H9 (cell line): Measurements from ENCODE around the gene CDK5RAP1. TPM values are rescaled to one million over a fixed set of nuclear protein-coding genes. Genes with fewer than 3 reads are reported as not detected.

ENCODE experiments used
- DNase-seq: peaks from one replicate; pipeline ENCODE4 v3.0.0-alpha.2; 2017
- H2AFZ ChIP-seq: one replicate; pipeline ENCODE4 v1.6.1; 2013; ENCODE audit warnings: mild to moderate bottlenecking, low read length, control low read depth, moderate library complexity
- H2AK5ac ChIP-seq: 2 replicates; pipeline ENCODE4 v1.6.1; 2013; ENCODE audit warnings: low read length, control low read depth, mixed read lengths; ENCODE audit not compliant: insufficient read length
- H2BK120ac ChIP-seq: one replicate; pipeline ENCODE4 v1.6.1; 2013; ENCODE audit warnings: low read depth, mild to moderate bottlenecking, low read length, control low read depth, inconsistent platforms; ENCODE audit not compliant: poor library complexity, severe bottlenecking
- H2BK12ac ChIP-seq: 2 replicates; pipeline ENCODE4 v1.6.1; 2013; ENCODE audit warnings: low read length, control low read depth, mixed read lengths, low read depth; ENCODE audit not compliant: insufficient read length
- H2BK15ac ChIP-seq: 2 replicates; pipeline ENCODE4 v1.6.1; 2013; ENCODE audit warnings: low read depth, low read length, control low read depth
- H2BK20ac ChIP-seq: one replicate; pipeline ENCODE4 v1.6.1; 2013; ENCODE audit warnings: low read depth, mild to moderate bottlenecking, low read length, control low read depth, inconsistent platforms; ENCODE audit not compliant: poor library complexity, severe bottlenecking
- H2BK5ac ChIP-seq: 2 replicates; pipeline ENCODE4 v1.6.1; 2013; ENCODE audit warnings: low read length, control low read depth, mixed read lengths; ENCODE audit not compliant: insufficient read length
- H3K14ac ChIP-seq: 2 replicates; pipeline ENCODE4 v1.6.1; 2013; ENCODE audit warnings: low read length, control low read depth; ENCODE audit not compliant: insufficient read depth
- H3K18ac ChIP-seq: 2 replicates; pipeline ENCODE4 v1.6.1; 2013; ENCODE audit warnings: low read depth, mild to moderate bottlenecking, mixed read lengths, low read length, control low read depth; ENCODE audit not compliant: insufficient read length
- H3K23ac ChIP-seq: 2 replicates; pipeline ENCODE4 v1.6.1; 2013; ENCODE audit warnings: low read length, control low read depth, mixed read lengths, low read depth; ENCODE audit not compliant: insufficient read length
- H3K23me2 ChIP-seq: 2 replicates; pipeline ENCODE4 v1.6.1; 2013; ENCODE audit warnings: low read depth, mild to moderate bottlenecking, mixed read lengths, low read length, control low read depth; ENCODE audit not compliant: insufficient read length, poor library complexity, severe bottlenecking
- H3K27ac ChIP-seq: 2 replicates; pipeline ENCODE4 v1.5.1; 2013; ENCODE audit warnings: low read length, control low read depth, mixed read lengths, low read depth; ENCODE audit not compliant: insufficient read length
- H3K27me3 ChIP-seq: 2 replicates; pipeline ENCODE4 v1.6.1; 2013; ENCODE audit warnings: low read length, control low read depth, inconsistent platforms; ENCODE audit not compliant: insufficient read depth
- H3K4ac ChIP-seq: 2 replicates; pipeline ENCODE4 v1.6.1; 2013; ENCODE audit warnings: low read depth, mild to moderate bottlenecking, control low read depth, inconsistent platforms, low read length, moderate library complexity
- H3K4me1 ChIP-seq: 2 replicates; pipeline ENCODE4 v1.6.1; 2013; ENCODE audit warnings: low read length, control low read depth, inconsistent platforms; ENCODE audit not compliant: insufficient read depth
- H3K4me2 ChIP-seq: 2 replicates; pipeline ENCODE4 v1.6.1; 2013; ENCODE audit warnings: low read length, control low read depth, mixed read lengths; ENCODE audit not compliant: insufficient read length, insufficient read depth
- H3K56ac ChIP-seq: 2 replicates; pipeline ENCODE4 v1.6.1; 2013; ENCODE audit warnings: low read depth, mild to moderate bottlenecking, mixed read lengths, low read length, control low read depth; ENCODE audit not compliant: insufficient read length
- H3K79me1 ChIP-seq: 2 replicates; pipeline ENCODE4 v1.6.1; 2013; ENCODE audit warnings: low read depth, mild to moderate bottlenecking, moderate library complexity, low read length, control low read depth, inconsistent platforms; ENCODE audit not compliant: insufficient read depth, poor library complexity, severe bottlenecking
- H3K79me2 ChIP-seq: 2 replicates; pipeline ENCODE4 v1.6.1; 2013; ENCODE audit warnings: low read length, control low read depth, inconsistent platforms; ENCODE audit not compliant: insufficient read depth
- H3K9ac ChIP-seq: 2 replicates; pipeline ENCODE4 v1.6.1; 2013; ENCODE audit warnings: low read length, control low read depth, mixed read lengths; ENCODE audit not compliant: insufficient read length; ENCODE audit errors: extremely low read depth
- H3K9me3 ChIP-seq: one replicate; pipeline ENCODE4 v1.6.1; 2013; ENCODE audit warnings: low read depth, low read length, inconsistent platforms; ENCODE audit not compliant: control insufficient read depth
- H3T11ph ChIP-seq: one replicate; pipeline ENCODE4 v1.6.1; 2013; ENCODE audit warnings: mild to moderate bottlenecking, low read length, control low read depth, inconsistent platforms
- H4K20me1 ChIP-seq: one replicate; pipeline ENCODE4 v1.6.1; 2013; ENCODE audit not compliant: control insufficient read depth, insufficient read length, insufficient read depth
- H4K5ac ChIP-seq: 2 replicates; pipeline ENCODE4 v1.6.1; 2013; ENCODE audit warnings: low read depth, mild to moderate bottlenecking, mixed read lengths, low read length, control low read depth; ENCODE audit not compliant: insufficient read length
- H4K8ac ChIP-seq: replicated peaks from 2 replicates; pipeline ENCODE4 v1.6.1; 2013; ENCODE audit warnings: low read length, control low read depth, mixed read lengths, low read depth; ENCODE audit not compliant: insufficient read length
- H4K91ac ChIP-seq: 2 replicates; pipeline ENCODE4 v1.6.1; 2013; ENCODE audit warnings: low read depth, mild to moderate bottlenecking, moderate library complexity, mixed read lengths, low read length, control low read depth; ENCODE audit not compliant: insufficient read length
- H3K27ac Mint-ChIP-seq, 3 experiments: 2 replicates in 2 of 3; 3 replicates in 1 of 3; pipeline ENCODE4 v1.8.0; 2020 to 2021; ENCODE audit warnings: mixed read lengths in 3 of 3, mild to moderate bottlenecking in 1 of 3, moderate library complexity in 1 of 3
- H3K27me3 Mint-ChIP-seq: 2 replicates; pipeline ENCODE4 v1.8.0; 2021; ENCODE audit warnings: low read depth, mild to moderate bottlenecking, moderate library complexity, mixed read lengths
- H3K36me3 Mint-ChIP-seq, 3 experiments: 2 replicates in 2 of 3; 3 replicates in 1 of 3; pipeline ENCODE4 v1.8.0; 2020 to 2021; ENCODE audit warnings: low read depth in 3 of 3, mixed read lengths in 3 of 3; ENCODE audit not compliant: insufficient read depth in 1 of 3
- H3K4me1 Mint-ChIP-seq, 2 experiments: 2 replicates each; pipeline ENCODE4 v1.8.0; 2020; ENCODE audit warnings: mixed read lengths in 2 of 2
- H3K4me3 Mint-ChIP-seq, 2 experiments: 2 replicates in 1 of 2; 3 replicates in 1 of 2; pipeline ENCODE4 v1.8.0; 2020 to 2021; ENCODE audit warnings: mild to moderate bottlenecking in 2 of 2, mixed read lengths in 2 of 2, moderate library complexity in 1 of 2
- H3K9me3 Mint-ChIP-seq, 2 experiments: 2 replicates in 1 of 2; 3 replicates in 1 of 2; pipeline ENCODE4 v1.8.0; 2020; ENCODE audit warnings: mild to moderate bottlenecking in 2 of 2, mixed read lengths in 2 of 2, moderate library complexity in 1 of 2
- WGBS: extraction: QIAGEN DNeasy Blood & Tissue Kit; methylation state at CpG from one replicate; pipeline ENCODE4 v1.1.7; 2013; ENCODE audit warnings: missing lambda C conversion rate, low lambda C conversion rate, mixed read lengths; ENCODE audit not compliant: insufficient read length; ENCODE audit errors: extremely low coverage; 5-methylcytosine and 5-hydroxymethylcytosine counted together
- total RNA-seq: library from RNA; stranded (reverse); gene quantifications from 2 replicates; pipeline ENCODE4 v1.2.1, GENCODE V29; 2021
- TF ChIP-seq, protein P1 (sequence below): fragments of 200-600 bp; sonication (generic); conservative IDR thresholded peaks from 3 replicates; pipeline ENCODE4 v1.8.0; 2021; ENCODE audit warnings: antibody characterized with exemption, mild to moderate bottlenecking

CDK5RAP1 gene
- total RNA-seq, 1 experiment from 2014 or later, result 66.4 TPM

DNA sequence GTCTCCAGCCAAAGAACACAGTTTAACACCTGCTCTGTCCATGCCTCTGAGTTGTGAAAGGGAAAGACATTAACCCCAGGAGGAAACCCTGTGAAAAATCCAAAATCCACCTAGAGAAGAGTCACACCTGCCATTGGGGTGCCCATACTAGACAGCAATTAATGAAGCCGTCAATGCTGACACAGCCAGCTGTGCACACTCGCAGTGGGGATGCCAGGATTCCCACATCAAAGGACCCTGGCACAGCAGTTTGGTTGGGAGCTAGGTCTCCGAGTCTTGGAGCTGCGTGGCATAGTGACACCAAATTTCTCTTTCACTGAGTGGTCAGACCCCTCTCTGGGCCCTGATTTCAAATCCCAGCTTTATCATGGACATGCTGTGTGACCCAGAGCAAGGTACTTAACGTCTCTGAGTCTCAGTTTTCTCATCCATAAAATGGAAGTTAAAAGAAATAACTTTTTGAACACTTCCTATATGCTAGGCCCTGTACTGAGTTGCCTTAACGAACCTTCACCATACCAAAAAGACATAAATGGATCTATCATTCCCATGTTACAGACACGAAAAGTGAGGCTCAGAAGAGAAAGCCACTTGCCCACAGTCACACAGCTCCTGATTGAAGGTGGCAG is 87.5 kb downstream of the CDK5RAP1 start:
- Histone ChIP-seq H2AK5ac (no peak overlapping the region), H3T11ph (no peak overlapping the region), H3K79me1 (no peaks in the 10 kb centered on the region), H4K5ac (no peak overlapping the region), H4K20me1 (no peaks in the 10 kb centered on the region), H3K9me3 (no peaks in the 10 kb centered on the region), H3K4me2 (no peak overlapping the region), H2BK20ac (no peak overlapping the region), H2BK12ac (no peak overlapping the region), H2BK120ac (no peak overlapping the region), H3K23me2 (no peaks in the 10 kb centered on the region), H2BK5ac (no peak overlapping the region), H3K9ac (no peak overlapping the region), H3K4ac (no peak overlapping the region), H3K27ac (no peak overlapping the region), H3K23ac (no peak overlapping the region), H2BK15ac (no peak overlapping the region), H3K14ac (no peak overlapping the region), H2AFZ (no peak overlapping the region), H3K79me2 (no peaks in the 10 kb centered on the region), H4K91ac (no peak overlapping the region), H3K4me1 (no peaks in the 10 kb centered on the region), H3K56ac (no peak overlapping the region), H3K27me3 (no peaks in the 10 kb centered on the region), H3K18ac (no peak overlapping the region), H4K8ac (no peak overlapping the region)
- Mint-ChIP-seq H3K9me3 (peaks cover 0 to under 1% of the 10 kb centered on the region in 2 experiments; a peak in 2 of 5 replicates), H3K4me1 (no peaks in the 10 kb centered on the region; a peak in 1 of 4 replicates), H3K4me3 (no peak overlapping the region), H3K36me3 (no peaks in the 10 kb centered on the region), H3K27ac (no peak overlapping the region), H3K27me3 (peaks cover 8% of the 10 kb centered on the region; the same call in 1 of the 2 replicates)
- DNase-seq, result no peak
- TF ChIP-seq, protein P1, sequence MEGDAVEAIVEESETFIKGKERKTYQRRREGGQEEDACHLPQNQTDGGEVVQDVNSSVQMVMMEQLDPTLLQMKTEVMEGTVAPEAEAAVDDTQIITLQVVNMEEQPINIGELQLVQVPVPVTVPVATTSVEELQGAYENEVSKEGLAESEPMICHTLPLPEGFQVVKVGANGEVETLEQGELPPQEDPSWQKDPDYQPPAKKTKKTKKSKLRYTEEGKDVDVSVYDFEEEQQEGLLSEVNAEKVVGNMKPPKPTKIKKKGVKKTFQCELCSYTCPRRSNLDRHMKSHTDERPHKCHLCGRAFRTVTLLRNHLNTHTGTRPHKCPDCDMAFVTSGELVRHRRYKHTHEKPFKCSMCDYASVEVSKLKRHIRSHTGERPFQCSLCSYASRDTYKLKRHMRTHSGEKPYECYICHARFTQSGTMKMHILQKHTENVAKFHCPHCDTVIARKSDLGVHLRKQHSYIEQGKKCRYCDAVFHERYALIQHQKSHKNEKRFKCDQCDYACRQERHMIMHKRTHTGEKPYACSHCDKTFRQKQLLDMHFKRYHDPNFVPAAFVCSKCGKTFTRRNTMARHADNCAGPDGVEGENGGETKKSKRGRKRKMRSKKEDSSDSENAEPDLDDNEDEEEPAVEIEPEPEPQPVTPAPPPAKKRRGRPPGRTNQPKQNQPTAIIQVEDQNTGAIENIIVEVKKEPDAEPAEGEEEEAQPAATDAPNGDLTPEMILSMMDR, result no peak
- WGBS, result no CpG with 5 or more reads among the region's 7 CpGs
